Measurements from ENCODE around the gene GSTM2.

DNA sequence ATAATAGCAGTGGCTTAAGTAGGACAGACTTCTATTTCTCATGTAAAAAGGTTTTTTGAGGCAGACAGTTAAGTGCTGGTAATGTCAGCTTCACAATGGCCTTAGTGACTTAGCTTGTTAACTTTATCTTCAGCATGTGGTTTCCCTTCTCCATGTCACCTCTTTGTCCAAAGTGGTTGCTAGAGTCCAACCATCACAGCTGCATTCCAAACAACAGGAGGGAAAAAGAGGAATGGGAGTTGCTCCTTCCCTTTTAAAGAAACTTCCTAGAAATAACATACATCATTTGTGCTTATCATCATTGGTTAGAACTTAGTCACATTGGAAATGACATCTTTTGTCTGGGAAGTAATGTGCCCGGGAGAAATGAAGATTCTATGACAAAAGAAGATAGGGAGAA, 54.1 kb downstream of the GSTM2 start:
- TF ChIP-seq POLR2A (IDR thresholded peaks at IDR 0.05; ENCODE audit: borderline replicate concordance, extremely low read depth, insufficient read depth, insufficient read length): no peak
- TF ChIP-seq RAD21 (IDR thresholded peaks at IDR 0.05; ENCODE audit: low read depth): no peak
- TF ChIP-seq, protein P1, sequence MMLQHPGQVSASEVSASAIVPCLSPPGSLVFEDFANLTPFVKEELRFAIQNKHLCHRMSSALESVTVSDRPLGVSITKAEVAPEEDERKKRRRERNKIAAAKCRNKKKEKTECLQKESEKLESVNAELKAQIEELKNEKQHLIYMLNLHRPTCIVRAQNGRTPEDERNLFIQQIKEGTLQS (IDR thresholded peaks at IDR 0.05): no peak
- TF ChIP-seq, protein P2, sequence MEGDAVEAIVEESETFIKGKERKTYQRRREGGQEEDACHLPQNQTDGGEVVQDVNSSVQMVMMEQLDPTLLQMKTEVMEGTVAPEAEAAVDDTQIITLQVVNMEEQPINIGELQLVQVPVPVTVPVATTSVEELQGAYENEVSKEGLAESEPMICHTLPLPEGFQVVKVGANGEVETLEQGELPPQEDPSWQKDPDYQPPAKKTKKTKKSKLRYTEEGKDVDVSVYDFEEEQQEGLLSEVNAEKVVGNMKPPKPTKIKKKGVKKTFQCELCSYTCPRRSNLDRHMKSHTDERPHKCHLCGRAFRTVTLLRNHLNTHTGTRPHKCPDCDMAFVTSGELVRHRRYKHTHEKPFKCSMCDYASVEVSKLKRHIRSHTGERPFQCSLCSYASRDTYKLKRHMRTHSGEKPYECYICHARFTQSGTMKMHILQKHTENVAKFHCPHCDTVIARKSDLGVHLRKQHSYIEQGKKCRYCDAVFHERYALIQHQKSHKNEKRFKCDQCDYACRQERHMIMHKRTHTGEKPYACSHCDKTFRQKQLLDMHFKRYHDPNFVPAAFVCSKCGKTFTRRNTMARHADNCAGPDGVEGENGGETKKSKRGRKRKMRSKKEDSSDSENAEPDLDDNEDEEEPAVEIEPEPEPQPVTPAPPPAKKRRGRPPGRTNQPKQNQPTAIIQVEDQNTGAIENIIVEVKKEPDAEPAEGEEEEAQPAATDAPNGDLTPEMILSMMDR (IDR thresholded peaks at IDR 0.05 in 2 of 3, conservative IDR thresholded peaks at IDR 0.05 in 1 of 3; ENCODE audit: borderline replicate concordance in 1 of 3, insufficient read depth in 1 of 3, low read depth in 2 of 3, low read length in 2 of 3): no peak
- TF ChIP-seq, protein P3, sequence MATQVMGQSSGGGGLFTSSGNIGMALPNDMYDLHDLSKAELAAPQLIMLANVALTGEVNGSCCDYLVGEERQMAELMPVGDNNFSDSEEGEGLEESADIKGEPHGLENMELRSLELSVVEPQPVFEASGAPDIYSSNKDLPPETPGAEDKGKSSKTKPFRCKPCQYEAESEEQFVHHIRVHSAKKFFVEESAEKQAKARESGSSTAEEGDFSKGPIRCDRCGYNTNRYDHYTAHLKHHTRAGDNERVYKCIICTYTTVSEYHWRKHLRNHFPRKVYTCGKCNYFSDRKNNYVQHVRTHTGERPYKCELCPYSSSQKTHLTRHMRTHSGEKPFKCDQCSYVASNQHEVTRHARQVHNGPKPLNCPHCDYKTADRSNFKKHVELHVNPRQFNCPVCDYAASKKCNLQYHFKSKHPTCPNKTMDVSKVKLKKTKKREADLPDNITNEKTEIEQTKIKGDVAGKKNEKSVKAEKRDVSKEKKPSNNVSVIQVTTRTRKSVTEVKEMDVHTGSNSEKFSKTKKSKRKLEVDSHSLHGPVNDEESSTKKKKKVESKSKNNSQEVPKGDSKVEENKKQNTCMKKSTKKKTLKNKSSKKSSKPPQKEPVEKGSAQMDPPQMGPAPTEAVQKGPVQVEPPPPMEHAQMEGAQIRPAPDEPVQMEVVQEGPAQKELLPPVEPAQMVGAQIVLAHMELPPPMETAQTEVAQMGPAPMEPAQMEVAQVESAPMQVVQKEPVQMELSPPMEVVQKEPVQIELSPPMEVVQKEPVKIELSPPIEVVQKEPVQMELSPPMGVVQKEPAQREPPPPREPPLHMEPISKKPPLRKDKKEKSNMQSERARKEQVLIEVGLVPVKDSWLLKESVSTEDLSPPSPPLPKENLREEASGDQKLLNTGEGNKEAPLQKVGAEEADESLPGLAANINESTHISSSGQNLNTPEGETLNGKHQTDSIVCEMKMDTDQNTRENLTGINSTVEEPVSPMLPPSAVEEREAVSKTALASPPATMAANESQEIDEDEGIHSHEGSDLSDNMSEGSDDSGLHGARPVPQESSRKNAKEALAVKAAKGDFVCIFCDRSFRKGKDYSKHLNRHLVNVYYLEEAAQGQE (IDR thresholded peaks at IDR 0.05; ENCODE audit: low read depth): no peak
- TF ChIP-seq CEBPB (IDR thresholded peaks at IDR 0.05; ENCODE audit: low read depth): no peak
- no peak for TF ChIP-seq YY1 (IDR thresholded peaks at IDR 0.05; ENCODE audit: extremely low read depth, insufficient replicate concordance, low read depth, low read length)
- TF ChIP-seq POLR2AphosphoS5 (IDR thresholded peaks at IDR 0.05; ENCODE audit: low read depth, low read length): no peak
- no peak for TF ChIP-seq EZH2 (IDR thresholded peaks at IDR 0.05)
- TF ChIP-seq, protein P4, sequence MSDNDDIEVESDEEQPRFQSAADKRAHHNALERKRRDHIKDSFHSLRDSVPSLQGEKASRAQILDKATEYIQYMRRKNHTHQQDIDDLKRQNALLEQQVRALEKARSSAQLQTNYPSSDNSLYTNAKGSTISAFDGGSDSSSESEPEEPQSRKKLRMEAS (IDR thresholded peaks at IDR 0.05): no peak
- no peak for TF ChIP-seq ELF1 (IDR thresholded peaks at IDR 0.05; ENCODE audit: borderline replicate concordance, low read depth)
- TF ChIP-seq EGR1 (IDR thresholded peaks at IDR 0.05; ENCODE audit: low read depth): no peak
